HEK293T (cell line): Measurements from ENCODE around the gene BRIP1.

ENCODE experiments used
- CTCF ChIA-PET: fragments of 350-600 bp; formaldehyde crosslinking; extraction: SDS; loops from one replicate; lab custom pipeline; 2021; ENCODE audit warnings: antibody characterized with exemption, inconsistent platforms; lab: Yijun Ruan, JAX
- POLR2A ChIA-PET: fragments of 350-600 bp; formaldehyde crosslinking; extraction: SDS; loops from one replicate; lab custom pipeline; 2020; ENCODE audit warnings: antibody characterized with exemption, inconsistent platforms; lab: Yijun Ruan, JAX
- DNase-seq: peaks from one replicate; pipeline ENCODE4 v3.0.0; 2012; ENCODE audit warnings: mixed read lengths; ENCODE audit errors: extremely low spot score
- ARNT ChIP-seq: fragments of 450-650 bp; IDR thresholded peaks from 2 replicates; pipeline ENCODE4 v1.6.1; 2017; ENCODE audit warnings: mild to moderate bottlenecking
- BHLHE40 ChIP-seq: fragments of 450-650 bp; IDR thresholded peaks from 2 replicates; pipeline ENCODE4 v1.6.1; 2016; ENCODE audit warnings: mild to moderate bottlenecking, moderate library complexity, borderline replicate concordance
- CTBP1 ChIP-seq: fragments of 450-650 bp; IDR thresholded peaks from 2 replicates; pipeline ENCODE4 v1.6.1; 2016; ENCODE audit warnings: borderline replicate concordance
- ELF4 ChIP-seq: fragments of 450-650 bp; IDR thresholded peaks from 2 replicates; pipeline ENCODE4 v1.6.1; 2017; ENCODE audit warnings: antibody characterized with exemption
- FOXA1 ChIP-seq: fragments of 450-650 bp; IDR thresholded peaks from 2 replicates; pipeline ENCODE4 v1.6.1; 2016; ENCODE audit warnings: mild to moderate bottlenecking
- FOXK2 ChIP-seq: fragments of 450-650 bp; IDR thresholded peaks from 2 replicates; pipeline ENCODE4 v1.6.1; 2016; ENCODE audit warnings: mild to moderate bottlenecking
- FOXM1 ChIP-seq: fragments of 450-650 bp; IDR thresholded peaks from 2 replicates; pipeline ENCODE4 v1.6.1; 2017; ENCODE audit warnings: mild to moderate bottlenecking, borderline replicate concordance
- HDGF ChIP-seq: fragments of 450-650 bp; IDR thresholded peaks from 2 replicates; pipeline ENCODE4 v1.6.1; 2017; ENCODE audit warnings: antibody characterized with exemption, borderline replicate concordance
- L3MBTL2 ChIP-seq: fragments of 450-650 bp; conservative IDR thresholded peaks from 2 replicates; pipeline ENCODE4 v1.6.1; 2016; ENCODE audit warnings: mild to moderate bottlenecking
- LEF1 ChIP-seq: fragments of 450-650 bp; IDR thresholded peaks from 2 replicates; pipeline ENCODE4 v1.6.1; 2017; ENCODE audit warnings: mild to moderate bottlenecking, borderline replicate concordance
- NFRKB ChIP-seq: fragments of 450-650 bp; IDR thresholded peaks from 2 replicates; pipeline ENCODE4 v1.6.1; 2016; ENCODE audit warnings: mild to moderate bottlenecking, moderate library complexity
- PKNOX1 ChIP-seq: fragments of 450-650 bp; IDR thresholded peaks from 2 replicates; pipeline ENCODE4 v1.6.1; 2016
- SP1 ChIP-seq: fragments of 450-650 bp; IDR thresholded peaks from 2 replicates; pipeline ENCODE4 v1.6.1; 2017
- SUZ12 ChIP-seq: fragments of 450-650 bp; IDR thresholded peaks from 2 replicates; pipeline ENCODE4 v1.6.1; 2016; ENCODE audit warnings: mild to moderate bottlenecking
- TARDBP ChIP-seq: fragments of 450-650 bp; IDR thresholded peaks from 2 replicates; pipeline ENCODE4 v1.6.1; 2016
- ZNF384 ChIP-seq: fragments of 450-650 bp; IDR thresholded peaks from 2 replicates; pipeline ENCODE4 v1.6.1; 2016

BRIP1 gene

GRCh38 chr17:61718022-61718421, 145.3 kb downstream of the BRIP1 start:
- TF ChIP-seq BHLHE40: no peak
- no peak for TF ChIP-seq SUZ12
- TF ChIP-seq FOXM1: no peak
- no peak for TF ChIP-seq ZNF384
- no peak for TF ChIP-seq NFRKB
- no peak for TF ChIP-seq CTBP1
- no peak for TF ChIP-seq FOXA1
- TF ChIP-seq SP1: no peak
- TF ChIP-seq LEF1: no peak
- no peak for TF ChIP-seq ELF4
- no peak for TF ChIP-seq ARNT
- no peak for TF ChIP-seq L3MBTL2
- no peak for TF ChIP-seq FOXK2
- TF ChIP-seq HDGF: no peak
- CTCF ChIA-PET: no interaction called here
- DNase-seq: no peak
- POLR2A ChIA-PET: no interaction called here

- DNase-seq: no peak
- CTCF ChIA-PET: no interaction called here
- POLR2A ChIA-PET: no interaction called here
- no peak for TF ChIP-seq SUZ12
- no peak for TF ChIP-seq FOXM1
- TF ChIP-seq TARDBP: no peak
- no peak for TF ChIP-seq BHLHE40
These were observed 146.0 kb downstream of the BRIP1 start for GRCh38 chr17:61717352-61717751.

GRCh38 chr17:61716225-61716829, 147.0 kb downstream of the BRIP1 start:
- TF ChIP-seq FOXM1 (no peak), FOXK2 (no peak), CTBP1 (no peak), FOXA1 (no peak), HDGF (no peak), LEF1 (no peak), ZNF384 (no peak), SP1 (no peak), L3MBTL2 (no peak), PKNOX1 (no peak), TARDBP (no peak), ARNT (no peak), BHLHE40 (no peak), ELF4 (no peak), NFRKB (no peak)
- no peak for DNase-seq
- ChIA-PET CTCF (interaction anchor here (1.0 kb wide), 1 partner anchor 705 kb away, joined by 3 read pairs; no protein-coding TSS in a partner anchor), POLR2A (no interaction called here)

GRCh38 chr17:61715348-61715747, 148.0 kb downstream of the BRIP1 start:
- no peak for DNase-seq
- no peak for TF ChIP-seq ELF4
- POLR2A ChIA-PET: no interaction called here
- CTCF ChIA-PET: interaction anchor here (0.7 to 1.0 kb wide), 2 partner anchors 14 to 706 kb away, joined by 3 to 5 read pairs; no protein-coding TSS in a partner anchor

GRCh38 chr17:61714300-61714699, 149.0 kb downstream of the BRIP1 start:
- ChIA-PET POLR2A (no interaction called here), CTCF (no interaction called here)
- no peak for DNase-seq
- TF ChIP-seq HDGF (no peak), TARDBP (no peak), PKNOX1 (no peak), CTBP1 (no peak), L3MBTL2 (no peak), BHLHE40 (no peak), FOXK2 (no peak), SP1 (no peak), ELF4 (no peak), LEF1 (no peak), ZNF384 (no peak), FOXM1 (no peak), FOXA1 (no peak), SUZ12 (no peak), ARNT (no peak), NFRKB (no peak)

GRCh38 chr17:61713035-61713434, 150.3 kb downstream of the BRIP1 start:
- ChIA-PET POLR2A (no interaction called here), CTCF (no interaction called here)
- no peak for TF ChIP-seq FOXK2
- TF ChIP-seq PKNOX1: 0 out of 2 replicates have a peak, but pooled peaks have one; percentile 9
- no peak for DNase-seq

- POLR2A ChIA-PET: no interaction called here
- TF ChIP-seq FOXM1 (no peak), NFRKB (no peak), L3MBTL2 (no peak), FOXA1 (no peak), BHLHE40 (no peak), ZNF384 (no peak), LEF1 (no peak), CTBP1 (no peak), SP1 (no peak), SUZ12 (no peak), ELF4 (no peak), TARDBP (no peak), HDGF (no peak), ARNT (no peak), PKNOX1 (no peak)
- DNase-seq: no peak
- CTCF ChIA-PET: no interaction called here
These were observed 152.8 kb downstream of the BRIP1 start for GRCh38 chr17:61710546-61710945.
